ENCODE data around the gene REV1.
"Not testable (repeated sequence)": the region's sequence is repeated elsewhere in the genome, so short reads cannot be mapped to it uniquely, and the experiment has no call there.

REV1 gene

DNA sequence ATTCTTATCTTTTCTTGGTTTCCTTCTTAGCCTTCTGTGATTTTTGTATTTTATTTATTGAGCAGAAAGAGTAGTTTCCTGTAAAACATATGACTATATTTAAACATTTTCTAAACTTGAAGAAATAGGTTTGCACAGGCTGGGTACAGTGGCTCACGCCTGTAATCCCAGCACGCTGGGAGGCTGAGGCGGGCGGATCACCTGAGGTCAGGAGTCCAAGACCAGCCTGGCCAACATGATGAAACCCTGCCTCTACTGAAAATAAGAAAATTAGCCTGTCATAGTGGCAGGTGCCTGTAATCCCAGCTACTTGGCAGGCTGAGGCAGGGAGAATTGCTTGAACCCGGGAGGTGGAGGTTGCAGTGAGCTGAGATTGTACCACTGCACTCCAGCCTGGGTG lies 121.0 kb downstream of the REV1 start:
- not testable (repeated sequence) for DNase-seq (ENCODE audit: extremely low read depth in 1 of 2, low read depth in 1 of 2)

DNA sequence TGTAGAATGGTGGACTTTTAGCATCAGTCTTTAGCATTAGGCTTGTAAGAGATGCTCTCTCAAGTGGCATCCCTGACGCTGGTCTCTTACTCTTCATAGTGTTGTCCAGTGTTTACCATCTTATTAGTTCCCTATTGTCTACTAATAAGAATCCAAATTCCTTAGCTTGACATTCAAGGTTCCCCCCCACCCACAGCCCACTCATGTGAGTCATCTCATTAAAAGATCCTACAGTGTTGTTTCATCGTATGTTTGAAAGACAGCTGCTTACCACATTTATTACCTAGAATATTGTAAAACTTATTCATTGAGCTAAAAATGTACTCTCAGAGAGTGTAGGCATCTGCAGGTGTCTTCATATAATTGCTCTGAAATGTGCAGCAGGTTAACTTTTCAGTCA lies 124.2 kb downstream of the REV1 start:
- no peak for DNase-seq (ENCODE audit: extremely low read depth in 1 of 2, low read depth in 1 of 2)

DNA sequence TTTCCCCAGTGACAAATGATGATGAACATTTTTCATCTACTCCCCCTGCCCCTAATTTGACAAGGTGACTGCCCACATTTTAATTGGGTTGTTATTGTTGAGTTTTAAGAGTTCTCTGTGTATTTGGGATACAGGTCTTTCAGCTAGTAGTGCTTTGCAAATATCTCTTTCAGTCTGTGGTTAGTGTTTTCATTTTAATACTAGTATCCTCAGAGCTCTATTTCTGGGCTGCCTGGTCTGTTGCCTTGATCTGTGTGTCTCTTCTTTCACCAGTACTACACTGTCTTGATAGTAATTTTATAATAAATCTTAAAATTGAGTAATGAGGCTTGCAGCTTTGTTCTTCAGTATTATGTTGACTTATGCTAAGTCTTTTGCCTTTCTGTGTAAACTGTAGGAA lies 133.0 kb downstream of the REV1 start:
- DNase-seq (ENCODE audit: extremely low read depth in 1 of 2, low read depth in 1 of 2): no peak

- not testable (repeated sequence) for DNase-seq (ENCODE audit: extremely low read depth in 1 of 2, low read depth in 1 of 2)
These were observed 135.0 kb downstream of the REV1 start for GRCh38 chr2:99354825-99355224.

- no peak for DNase-seq (ENCODE audit: extremely low read depth in 1 of 2, low read depth in 1 of 2)
These were observed 135.7 kb downstream of the REV1 start for GRCh38 chr2:99354070-99354469.
